Osteocyte (in vitro differentiated cells): ENCODE measurements around the gene CHST12. TPM values are rescaled to one million over a fixed set of nuclear protein-coding genes. Genes with fewer than 3 reads are reported as not detected.

Experiments used
- DNase-seq: peaks from one replicate; pipeline ENCODE4 v3.0.0; 2021; ENCODE audit warnings: mixed read lengths; ENCODE audit not compliant: unreplicated experiment; ENCODE audit errors: extremely low spot score
- H3K27ac Mint-ChIP-seq: one replicate; pipeline ENCODE4 v1.8.0; 2021; ENCODE audit warnings: mild to moderate bottlenecking, mixed read lengths; ENCODE audit not compliant: unreplicated experiment
- H3K27me3 Mint-ChIP-seq: one replicate; pipeline ENCODE4 v1.8.0; 2021; ENCODE audit warnings: mixed read lengths; ENCODE audit not compliant: unreplicated experiment
- H3K36me3 Mint-ChIP-seq: one replicate; pipeline ENCODE4 v1.8.0; 2021; ENCODE audit warnings: mixed read lengths; ENCODE audit not compliant: unreplicated experiment
- H3K4me1 Mint-ChIP-seq: one replicate; pipeline ENCODE4 v1.8.0; 2021; ENCODE audit warnings: mixed read lengths; ENCODE audit not compliant: unreplicated experiment
- H3K4me3 Mint-ChIP-seq: one replicate; pipeline ENCODE4 v1.8.0; 2021; ENCODE audit warnings: mild to moderate bottlenecking, moderate library complexity, mixed read lengths; ENCODE audit not compliant: unreplicated experiment
- H3K9me3 Mint-ChIP-seq: one replicate; pipeline ENCODE4 v1.8.0; 2021; ENCODE audit warnings: mixed read lengths; ENCODE audit not compliant: unreplicated experiment
- CTCF ChIP-seq: fragments of 200-600 bp; sonication (generic); IDR thresholded peaks from 2 replicates; pipeline ENCODE4 v1.5.0; 2021; ENCODE audit warnings: antibody characterized with exemption, mild to moderate bottlenecking, moderate library complexity
- total RNA-seq: library from RNA; stranded (reverse); gene quantifications from 2 replicates; pipeline ENCODE4 v1.2.1, GENCODE V29; 2021

The CHST12 gene
- total RNA-seq, 1 donor from 2014 or later = 30.2 TPM

DNA sequence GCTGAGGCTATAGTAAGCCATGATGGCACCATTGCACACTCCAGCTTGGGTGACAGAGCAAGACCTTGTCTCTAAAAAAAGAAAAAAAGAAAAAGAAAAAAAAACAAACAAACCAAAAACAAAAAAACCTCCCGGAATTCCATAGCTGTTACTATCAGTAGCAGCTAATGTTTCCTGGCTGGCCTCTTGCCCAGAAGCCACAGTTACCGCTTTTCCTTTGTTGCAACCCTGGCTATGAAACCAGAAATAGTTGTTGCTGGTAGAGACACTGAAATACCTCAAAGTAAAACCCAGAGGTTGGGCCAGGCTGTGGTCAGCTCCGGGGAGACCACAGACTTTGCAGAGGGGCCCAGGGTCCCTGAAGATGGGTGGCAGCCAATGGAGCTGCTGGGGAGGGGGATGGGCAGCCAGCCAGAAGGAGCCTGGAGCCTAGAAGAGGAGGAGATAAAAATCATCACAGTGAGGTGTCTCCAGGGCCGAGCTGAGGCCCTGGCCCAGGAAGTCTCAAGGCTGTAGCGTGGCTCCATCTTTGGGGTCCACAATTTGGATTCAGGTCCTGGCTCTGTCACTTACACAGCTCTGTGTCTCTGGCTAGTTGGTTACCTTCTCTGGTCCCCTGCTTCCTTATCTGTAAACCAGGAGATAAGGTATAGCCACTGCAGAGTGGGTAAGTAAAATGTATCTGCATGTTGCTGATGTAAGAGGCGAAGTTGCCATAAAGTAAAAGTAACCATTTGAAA is 3.4 kb upstream of the CHST12 start:
- Mint-ChIP-seq H3K9me3 (no peaks in the 10 kb centered on the region), H3K4me3 (no peak overlapping the region), H3K27ac (peak overlapping the region; percentile 97), H3K36me3 (no peaks in the 10 kb centered on the region), H3K4me1 (peaks cover 27% of the 10 kb centered on the region), H3K27me3 (peaks cover 2% of the 10 kb centered on the region)
- TF ChIP-seq CTCF = no peak
- DNase-seq = no peak

DNA sequence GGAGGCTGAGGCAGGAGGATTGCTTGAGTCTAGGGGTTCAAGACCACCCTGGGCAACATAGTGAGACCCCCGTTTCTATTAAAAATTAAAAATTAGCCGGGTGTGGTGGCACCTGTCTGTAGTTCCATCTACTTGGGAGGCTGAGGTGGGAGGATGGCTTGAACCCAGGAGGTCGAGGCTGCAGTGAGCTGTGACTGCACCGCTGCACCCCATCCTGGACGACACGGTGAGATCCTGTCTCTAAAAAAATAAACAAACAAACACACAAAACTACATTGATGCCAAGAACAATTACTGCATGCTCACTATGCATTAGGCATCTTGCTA is 761 bp upstream of the CHST12 start:
- Mint-ChIP-seq H3K36me3 (peaks cover 4% of the 10 kb centered on the region), H3K4me1 (peaks cover 41% of the 10 kb centered on the region), H3K27ac (peak overlapping the region; percentile 59), H3K4me3 (peak overlapping the region; percentile 82), H3K9me3 (no peaks in the 10 kb centered on the region), H3K27me3 (peaks cover 2% of the 10 kb centered on the region)
- TF ChIP-seq CTCF = no peak
- DNase-seq = no peak

- peak overlapping the region; percentile 83 for H3K4me3 Mint-ChIP-seq
- H3K9me3 Mint-ChIP-seq = no peaks in the 10 kb centered on the region
- peak; percentile 86 for DNase-seq
- peak; percentile 31 for TF ChIP-seq CTCF
- no peaks in the 10 kb centered on the region for H3K27me3 Mint-ChIP-seq
- peak overlapping the region; percentile 16 for H3K27ac Mint-ChIP-seq
- peaks cover 41% of the 10 kb centered on the region for H3K4me1 Mint-ChIP-seq
- H3K36me3 Mint-ChIP-seq = peaks cover 7% of the 10 kb centered on the region
These were observed 572 bp downstream of the CHST12 start for GRCh38 chr7:2403718-2404648.

GRCh38 chr7:2404714-2405119 is 1.3 kb downstream of the CHST12 start:
- DNase-seq = no peak
- peak overlapping the region; percentile 83 for H3K4me3 Mint-ChIP-seq
- H3K9me3 Mint-ChIP-seq = no peaks in the 10 kb centered on the region

More at GRCh38 chr7:2404714-2405119, 1.3 kb downstream of the CHST12 start:
- TF ChIP-seq CTCF = no peak
- Mint-ChIP-seq H3K36me3 (peaks cover 7% of the 10 kb centered on the region), H3K27me3 (no peaks in the 10 kb centered on the region), H3K27ac (no peak overlapping the region), H3K4me1 (peaks cover 38% of the 10 kb centered on the region)
